NCI-H446 treated with DMSO at 0.1 percent for 48 hours (cell line): ENCODE measurements around the gene GSTM3.
"Not testable (repeated sequence)": the region's sequence is repeated elsewhere in the genome, so short reads cannot be mapped to it uniquely, and the experiment has no call there.

ENCODE experiments used
- DNase-seq: peaks from one replicate; lab custom pipeline; 2025; lab: John Stamatoyannopoulos, UW

Gene GSTM3

DNA sequence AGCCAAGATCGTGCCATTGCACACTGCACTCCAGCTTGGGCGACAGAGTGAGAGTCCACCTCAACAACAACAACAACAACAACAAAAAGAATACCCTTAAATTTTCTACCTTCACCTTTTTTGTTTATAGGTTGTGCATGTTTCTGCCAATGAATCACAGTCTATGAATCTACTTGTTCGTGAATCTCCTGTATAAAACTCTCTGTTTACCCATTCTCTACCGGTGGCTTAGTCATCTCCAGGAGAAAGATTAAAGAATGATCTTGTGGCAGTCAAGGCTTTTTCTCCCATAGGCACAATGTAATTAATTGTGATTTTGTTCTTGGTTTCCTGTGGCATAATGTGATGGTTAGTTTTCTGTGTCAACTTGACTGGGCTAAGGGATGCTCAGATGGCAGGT lies 43.0 kb downstream of the GSTM3 start:
- not testable (repeated sequence) for DNase-seq

DNA sequence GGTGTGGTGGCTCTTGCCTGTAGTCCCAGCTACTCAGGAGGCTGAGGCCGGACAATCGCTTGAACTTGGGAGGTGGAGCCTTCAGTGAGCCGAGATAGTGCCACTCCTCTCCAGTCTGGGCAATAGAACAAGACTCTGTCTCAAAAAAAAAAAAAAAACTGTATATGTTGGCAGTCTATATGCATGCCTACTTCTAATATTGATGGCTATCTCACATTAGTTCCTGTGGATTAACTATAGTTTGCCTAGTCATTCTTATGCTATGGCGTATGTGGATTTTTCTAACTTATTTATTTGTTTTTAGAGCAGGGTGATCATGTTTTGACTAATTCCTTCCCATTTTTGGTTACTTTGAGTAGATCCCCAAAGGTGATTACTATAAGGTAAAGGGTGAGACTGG lies 43.8 kb downstream of the GSTM3 start:
- no peak for DNase-seq

DNA sequence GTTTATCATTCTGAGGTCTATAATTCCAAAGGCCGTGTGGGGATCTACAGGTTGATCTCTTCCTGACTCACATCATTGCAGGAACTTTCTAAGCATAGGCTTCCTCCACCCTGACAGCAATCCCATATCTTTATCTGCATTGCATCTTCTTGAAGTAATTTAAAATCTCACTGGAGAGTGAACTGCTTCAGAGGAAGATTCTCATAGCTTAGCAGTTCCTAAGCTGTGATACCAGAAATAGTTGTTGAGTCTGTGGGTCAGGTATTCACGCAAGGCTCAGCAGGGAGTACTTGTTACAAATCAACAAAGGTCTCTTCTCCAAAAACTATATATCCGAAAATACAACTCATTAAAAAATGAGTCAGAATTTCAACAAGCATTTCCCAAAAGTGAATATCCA lies 45.7 kb downstream of the GSTM3 start:
- not testable (repeated sequence) for DNase-seq

DNA sequence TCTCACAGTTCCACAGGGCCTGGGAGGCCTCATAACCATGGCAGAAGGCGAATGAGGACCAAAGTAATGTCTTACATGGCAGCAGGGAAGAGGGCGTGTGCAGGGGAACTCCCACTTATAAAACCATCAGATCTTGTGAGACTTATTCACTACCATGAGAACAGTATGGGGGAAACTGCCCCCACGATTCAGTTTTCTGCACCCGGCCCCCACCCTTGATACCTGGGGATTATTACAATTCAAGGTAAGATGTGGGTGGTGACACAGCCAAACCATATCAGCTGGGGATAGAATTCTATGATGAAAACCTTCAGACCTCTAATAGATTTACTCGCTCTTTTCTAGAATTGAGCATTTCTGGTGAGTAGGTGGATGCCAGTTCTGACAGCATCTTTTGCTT lies 46.4 kb downstream of the GSTM3 start:
- not testable (repeated sequence) for DNase-seq

DNA sequence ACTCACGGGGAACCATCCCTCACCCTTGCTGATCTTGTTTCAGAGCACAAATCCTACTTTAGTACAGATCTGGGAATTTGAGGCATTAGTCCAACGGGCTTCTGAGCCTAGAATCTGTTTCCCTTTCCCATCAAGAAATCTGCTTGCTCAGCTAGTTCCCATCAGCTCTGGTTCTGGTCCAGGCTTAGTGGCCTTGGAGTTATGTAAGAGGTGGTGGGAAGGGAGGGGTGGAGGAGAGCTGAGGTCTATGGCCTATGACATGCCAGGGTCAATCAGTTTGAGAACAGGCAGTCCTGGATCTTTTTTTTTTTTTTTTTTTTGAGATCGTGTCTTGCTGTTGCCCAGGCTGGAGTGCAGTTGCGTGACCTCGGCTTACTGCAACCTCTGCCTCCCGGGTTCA lies 49.1 kb downstream of the GSTM3 start:
- DNase-seq = no peak

DNA sequence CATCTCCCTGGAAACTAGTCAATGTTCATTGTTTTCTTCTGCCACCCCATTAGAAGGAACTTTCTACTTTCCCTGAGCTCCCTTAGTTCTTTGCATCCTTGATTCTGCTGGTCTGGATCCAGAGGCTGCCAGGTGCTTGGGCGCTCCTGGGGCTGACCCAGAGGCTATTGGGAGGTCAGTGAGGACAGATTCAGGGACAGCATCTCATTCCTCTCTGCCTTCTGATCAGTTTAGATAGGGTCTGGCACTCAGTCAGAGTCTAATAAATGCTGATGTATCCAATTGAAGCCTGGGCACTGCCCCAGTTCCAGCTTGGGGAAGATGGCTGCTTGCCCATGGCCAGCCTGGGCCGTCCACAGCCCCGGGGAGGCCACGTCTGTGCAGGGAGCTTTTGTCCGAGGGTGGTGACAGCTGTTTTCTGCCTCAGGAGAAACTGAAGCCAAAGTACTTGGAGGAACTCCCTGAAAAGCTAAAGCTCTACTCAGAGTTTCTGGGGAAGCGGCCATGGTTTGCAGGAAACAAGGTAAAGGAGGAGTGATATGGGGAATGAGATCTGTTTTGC lies 50.9 kb downstream of the GSTM3 start:
- DNase-seq = no peak

DNA sequence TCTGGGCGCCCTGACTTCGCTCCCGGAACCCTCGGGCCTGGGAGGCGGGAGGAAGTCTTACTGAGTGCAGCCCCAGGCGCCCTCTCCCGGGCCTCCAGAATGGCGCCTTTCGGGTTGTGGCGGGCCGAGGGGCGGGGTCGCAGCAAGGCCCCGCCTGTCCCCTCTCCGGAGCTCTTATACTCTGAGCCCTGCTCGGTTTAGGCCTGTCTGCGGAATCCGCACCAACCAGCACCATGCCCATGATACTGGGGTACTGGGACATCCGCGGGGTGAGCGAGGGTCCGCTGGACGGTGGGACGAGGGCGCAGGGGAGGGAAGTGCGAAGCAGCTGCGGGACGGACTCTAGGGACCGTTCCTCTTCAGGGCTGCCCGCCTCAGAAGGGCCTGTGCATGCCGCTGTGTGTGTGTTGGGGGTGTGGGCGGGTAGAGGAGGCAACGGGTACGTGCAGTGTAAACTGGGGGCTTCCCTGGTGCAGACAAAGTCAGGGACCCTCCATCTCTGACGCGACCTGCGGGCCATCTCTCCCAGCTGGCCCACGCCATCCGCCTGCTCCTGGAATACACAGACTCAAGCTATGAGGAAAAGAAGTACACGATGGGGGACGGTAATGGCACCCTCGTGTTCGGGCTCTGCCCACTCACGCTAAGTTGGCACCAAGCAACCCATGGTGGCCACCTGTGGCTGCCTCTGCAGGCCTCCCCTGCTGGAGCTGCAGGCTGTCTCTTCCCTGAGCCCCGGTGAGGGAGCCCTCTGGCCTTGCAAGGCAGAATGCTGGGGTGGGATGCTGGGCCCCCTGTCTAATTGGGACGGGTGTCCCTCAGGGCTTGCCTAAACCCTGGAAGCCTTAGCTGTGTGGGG lies 53.0 kb downstream of the GSTM3 start, which contains the start of gene GSTM1:
GSTM1 (plus strand) TSS at position 177 of the 859 bp plus-strand sequence; CDS start at position 234, 57 bp downstream.
- DNase-seq = no peak

DNA sequence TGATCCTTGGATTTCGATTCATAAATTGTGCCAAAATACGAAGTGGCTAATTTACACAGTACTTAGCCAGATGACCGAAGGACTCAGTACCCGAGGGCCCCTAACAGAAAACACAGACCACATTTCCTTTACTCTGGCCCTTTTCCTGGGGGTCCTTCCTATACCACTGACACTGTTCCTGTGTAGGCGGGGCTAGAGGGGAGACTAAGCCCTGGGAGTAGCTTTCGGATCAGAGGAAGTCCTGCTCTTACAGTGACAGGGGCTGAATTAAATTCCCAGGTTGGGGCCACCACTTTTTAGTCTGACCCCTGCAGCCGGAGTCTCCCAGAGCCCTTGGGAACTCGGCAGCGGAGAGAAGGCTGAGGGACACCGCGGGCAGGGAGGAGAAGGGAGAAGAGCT lies 53.7 kb downstream of the GSTM3 start:
- DNase-seq = not testable (repeated sequence)

DNA sequence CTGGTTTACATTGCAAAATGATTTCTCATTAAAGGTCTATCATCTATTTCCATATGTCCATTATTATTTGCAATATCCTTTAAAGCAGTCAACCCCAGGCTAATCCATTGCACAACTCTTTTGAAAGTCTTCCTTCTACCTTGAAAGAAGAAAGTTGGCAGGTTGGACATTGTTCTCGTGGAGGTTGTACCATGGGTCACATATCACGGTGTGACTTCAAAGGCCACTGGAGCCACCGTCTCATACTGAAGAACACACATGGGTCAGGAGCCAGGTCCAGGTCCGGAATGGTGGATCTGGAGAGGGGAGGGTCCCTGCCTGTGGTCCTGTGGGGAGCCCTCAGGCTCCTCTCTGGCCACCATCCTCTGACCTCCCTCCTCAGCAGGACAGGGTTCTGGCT lies 54.9 kb downstream of the GSTM3 start:
- DNase-seq = not testable (repeated sequence)

DNA sequence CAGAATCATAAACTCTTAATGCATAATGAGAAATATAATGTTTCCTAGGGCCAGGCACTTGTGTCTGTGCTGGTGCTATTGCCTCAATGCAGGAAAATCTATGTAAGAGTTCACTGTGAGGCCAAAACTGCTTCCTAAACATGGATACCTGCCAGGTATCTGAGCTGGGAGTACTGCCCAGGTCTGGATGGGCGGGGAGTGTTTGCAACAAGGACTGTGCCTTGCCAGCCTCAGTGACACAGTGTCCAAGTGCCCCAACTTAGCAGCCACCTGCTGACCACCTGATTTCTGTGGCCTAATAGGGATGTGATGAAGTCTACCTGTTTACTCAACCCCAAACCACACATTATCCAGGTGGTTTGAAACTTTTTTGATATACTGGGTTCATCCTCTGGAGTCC lies 55.4 kb downstream of the GSTM3 start:
- DNase-seq = not testable (repeated sequence)

DNA sequence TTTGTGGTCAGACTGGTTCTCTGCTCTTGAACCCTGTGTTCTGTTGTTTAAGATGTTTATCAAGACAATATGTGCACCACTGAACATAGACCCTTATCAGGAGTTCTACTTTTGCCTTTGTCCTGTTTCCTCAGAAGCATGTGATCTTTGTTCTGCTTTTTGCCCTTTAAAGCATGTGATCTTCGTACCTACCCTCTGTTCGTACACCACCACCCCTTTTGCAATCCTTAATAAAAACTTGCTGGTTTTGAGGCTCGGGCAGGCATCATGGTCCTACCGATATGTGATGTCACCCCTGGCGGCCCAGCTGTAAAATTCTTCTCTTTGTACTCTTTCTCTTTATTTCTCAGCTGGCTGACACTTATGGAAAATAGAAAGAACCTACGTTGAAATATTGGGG lies 56.1 kb downstream of the GSTM3 start:
- not testable (repeated sequence) for DNase-seq
